Stimulated activated CD8-positive, alpha-beta memory T cell treated with anti-CD3 and anti-CD28 coated beads, Interleukin-15, amount 100 ng/mL, for 48 hours (primary cell): Measurements from ENCODE around the gene PIP4K2B.
"Not testable (repeated sequence)": the region's sequence is repeated elsewhere in the genome, so short reads cannot be mapped to it uniquely, and the experiment has no call there.

ENCODE experiments used
- DNase-seq, 2 donors: peaks; one replicate each; pipeline ENCODE4 v3.0.0-alpha.2; 2020; ENCODE audit warnings: low read depth in 2 of 2

The PIP4K2B gene

DNA sequence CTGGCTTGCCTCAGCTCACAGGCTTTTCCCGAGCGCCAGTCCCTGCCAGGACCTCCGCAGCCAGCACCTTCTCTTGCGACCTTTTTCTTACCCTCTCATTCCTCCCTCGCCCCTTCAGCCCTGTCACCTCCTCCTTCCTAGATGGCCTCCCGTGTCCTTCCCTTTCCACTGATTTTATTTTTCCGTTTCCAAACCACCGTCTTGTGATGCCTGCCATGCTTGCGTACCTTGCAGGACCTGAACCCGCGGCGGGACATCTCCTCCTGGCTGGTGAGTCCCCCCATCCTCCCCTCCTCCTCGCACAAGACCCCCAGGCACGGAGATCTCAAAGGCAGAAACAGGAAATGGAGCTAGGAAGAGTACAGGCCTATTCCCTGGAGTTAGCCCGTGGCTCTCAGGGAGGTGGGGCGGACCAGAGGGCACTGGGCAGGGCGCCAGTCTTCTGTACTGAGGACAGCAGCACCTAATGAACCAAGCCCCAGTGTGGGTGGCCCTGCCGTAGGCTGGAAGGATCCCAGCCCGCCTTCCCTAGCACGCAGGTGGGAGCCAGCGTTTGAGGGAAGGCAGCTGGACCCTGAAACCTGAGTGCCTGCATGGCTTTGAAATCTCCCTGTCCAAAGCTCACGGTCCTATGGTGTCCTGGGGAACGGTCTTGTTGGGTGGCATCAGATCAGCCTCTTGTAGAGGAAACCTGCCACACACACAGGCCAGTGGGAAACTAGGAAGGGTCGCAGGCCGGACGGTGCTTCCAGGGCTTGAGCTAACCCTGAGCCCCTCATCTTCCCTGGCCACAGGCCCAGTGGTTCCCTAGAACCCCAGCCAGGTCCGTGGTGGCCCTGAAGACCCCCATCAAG, 68.6 kb downstream of the PIP4K2B start:
- DNase-seq, result no peak

DNA sequence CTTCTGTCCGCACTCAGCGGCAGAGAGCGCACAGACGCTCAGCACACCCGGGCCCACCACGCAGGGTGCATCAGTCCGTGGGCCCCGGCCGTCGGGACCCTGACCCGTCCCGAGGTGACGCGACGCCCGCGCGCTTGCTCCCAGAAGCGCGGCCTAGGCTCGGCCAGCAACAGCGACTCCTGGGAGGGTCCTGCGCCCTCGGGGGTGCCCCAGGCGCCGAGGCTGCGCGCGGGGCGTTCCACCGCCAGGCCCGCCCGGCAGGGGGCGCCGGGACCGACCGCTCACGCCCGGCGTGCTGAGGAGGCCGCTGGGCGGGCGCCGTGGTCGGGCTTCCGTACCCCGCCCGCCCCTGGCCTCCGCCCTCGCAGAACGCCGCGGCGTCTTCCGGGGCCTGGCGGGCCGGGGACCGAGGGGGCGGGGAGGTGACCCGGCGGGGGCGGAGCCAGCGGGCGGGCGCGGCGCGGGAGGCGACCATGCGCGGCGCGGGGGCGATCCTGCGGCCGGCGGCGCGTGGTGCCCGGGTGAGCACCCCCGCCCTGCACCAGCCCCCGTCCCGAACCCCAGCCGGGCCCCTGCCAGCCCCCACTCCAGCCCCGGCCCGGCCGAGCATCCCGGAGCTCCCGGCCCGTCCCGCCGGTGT, 69.3 kb downstream of the PIP4K2B start, which contains the start of gene CISD3:
CISD3 (plus strand) TSS at position 456 of the 640 bp plus-strand sequence; CDS start at position 474, 18 bp downstream.
- DNase-seq, result peak; percentile 84 to 85

DNA sequence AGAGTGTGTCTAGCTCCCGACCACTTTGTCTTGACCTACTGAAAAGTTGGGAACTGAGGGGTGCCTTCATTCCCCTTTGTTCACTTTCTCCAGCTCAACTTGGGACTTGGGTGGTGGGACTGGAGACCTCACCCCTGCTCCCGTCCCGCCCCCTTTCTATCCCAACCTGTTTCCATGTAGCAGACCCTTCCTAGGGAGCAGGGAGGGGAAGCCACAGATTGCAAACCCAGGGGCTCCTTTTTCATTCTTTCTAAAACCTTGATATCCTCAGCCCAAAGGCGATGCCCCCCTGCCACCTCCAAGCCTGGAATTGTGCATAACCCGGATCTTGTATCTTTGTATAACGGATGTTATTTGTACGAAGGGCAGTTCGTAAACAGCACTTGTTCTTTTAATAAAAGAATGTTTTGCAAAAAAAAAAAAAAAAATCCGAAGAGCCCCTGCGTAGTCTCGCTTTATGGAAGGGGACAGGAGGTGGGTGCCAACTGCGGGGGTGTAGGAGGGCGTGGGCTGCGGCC, 69.9 kb downstream of the PIP4K2B start:
- DNase-seq, result no peak

DNA sequence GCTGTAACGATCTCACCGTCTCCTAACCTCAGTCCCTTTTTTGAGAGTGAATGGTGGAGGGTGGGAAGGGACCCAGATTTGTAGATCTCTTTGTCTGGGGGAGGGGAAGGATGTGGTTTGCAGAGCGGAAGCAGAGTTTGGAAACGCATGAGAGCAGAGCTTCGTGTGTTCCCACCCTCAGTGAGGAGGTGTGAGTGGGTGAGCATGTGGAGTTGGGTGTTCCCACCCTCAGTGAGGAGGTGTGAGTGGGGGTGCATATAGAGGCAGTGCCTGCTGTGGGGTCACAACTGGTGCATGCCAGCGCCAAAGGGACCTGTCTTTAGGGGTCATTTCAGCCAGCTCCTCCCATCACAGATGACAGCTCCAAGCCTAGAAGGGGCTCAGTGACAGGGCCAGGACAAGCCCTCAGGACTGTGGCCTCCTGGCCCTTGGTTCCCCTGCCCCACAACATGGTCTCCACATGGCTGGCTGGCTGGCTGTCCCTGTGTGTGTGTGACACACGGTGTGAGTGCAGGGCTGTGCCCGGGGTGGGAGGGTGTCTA, 71.0 kb downstream of the PIP4K2B start:
- peak; percentile 47 to 55 for DNase-seq

DNA sequence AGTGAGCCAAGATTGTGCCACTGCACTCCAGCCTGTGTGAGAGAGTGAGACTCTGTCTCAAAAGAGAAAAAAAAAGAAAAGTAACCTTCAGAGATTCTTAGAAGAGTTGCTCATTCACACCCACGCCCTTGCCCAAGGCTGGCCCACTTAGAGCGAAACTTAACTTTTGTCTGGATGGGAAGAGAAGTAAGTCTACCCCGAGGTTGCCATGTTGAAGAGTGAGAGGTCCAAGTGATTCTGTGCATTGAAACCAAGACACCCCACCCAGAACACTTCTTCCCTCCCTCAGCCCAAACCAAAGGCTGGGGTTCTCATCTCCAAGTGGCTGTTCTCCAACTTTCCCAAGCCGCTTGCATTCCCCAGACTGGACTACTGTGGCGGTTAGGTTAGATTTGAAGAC, 71.6 kb downstream of the PIP4K2B start:
- DNase-seq, result peak; percentile 79

DNA sequence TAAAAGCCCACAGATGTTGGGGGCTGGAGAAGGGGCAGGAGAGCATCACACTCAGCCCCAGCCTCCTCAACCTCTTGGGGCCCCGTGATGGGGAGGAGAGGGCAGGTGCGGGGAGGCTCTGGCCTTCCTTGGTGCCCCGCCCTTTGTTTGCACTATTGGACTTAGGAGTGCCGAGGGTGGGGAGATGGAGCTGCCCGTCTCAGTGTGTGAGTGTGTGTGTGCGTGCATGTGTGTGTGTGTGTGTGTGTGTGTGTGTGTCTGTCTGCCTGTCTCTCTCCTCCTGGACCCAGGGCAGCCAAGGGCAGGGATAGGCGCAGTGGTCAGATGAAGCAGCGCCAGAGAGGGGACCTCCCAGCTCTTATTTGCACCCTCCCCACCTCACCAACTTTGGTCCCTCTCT, 73.2 kb downstream of the PIP4K2B start:
- DNase-seq, result not testable (repeated sequence)

DNA sequence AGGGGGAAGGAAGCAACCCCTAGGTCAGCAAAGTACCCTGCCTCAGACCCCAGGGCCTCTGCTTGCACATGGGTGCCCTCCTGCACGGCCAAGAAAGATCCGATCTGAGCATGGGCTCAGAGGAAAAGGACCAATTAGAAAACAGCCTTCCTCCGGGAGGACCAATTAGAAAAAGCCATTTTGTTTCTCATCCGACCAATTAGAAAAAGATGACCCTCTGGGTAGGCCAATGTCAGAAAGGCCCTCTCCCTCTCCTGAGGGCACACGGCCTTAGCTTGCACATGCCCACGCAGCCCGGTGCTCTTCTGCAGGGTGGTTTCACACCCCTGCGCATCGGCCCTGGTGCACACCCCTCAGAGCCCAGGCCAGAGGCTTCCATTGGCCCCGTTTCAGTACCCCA, 74.3 kb downstream of the PIP4K2B start:
- no peak for DNase-seq

DNA sequence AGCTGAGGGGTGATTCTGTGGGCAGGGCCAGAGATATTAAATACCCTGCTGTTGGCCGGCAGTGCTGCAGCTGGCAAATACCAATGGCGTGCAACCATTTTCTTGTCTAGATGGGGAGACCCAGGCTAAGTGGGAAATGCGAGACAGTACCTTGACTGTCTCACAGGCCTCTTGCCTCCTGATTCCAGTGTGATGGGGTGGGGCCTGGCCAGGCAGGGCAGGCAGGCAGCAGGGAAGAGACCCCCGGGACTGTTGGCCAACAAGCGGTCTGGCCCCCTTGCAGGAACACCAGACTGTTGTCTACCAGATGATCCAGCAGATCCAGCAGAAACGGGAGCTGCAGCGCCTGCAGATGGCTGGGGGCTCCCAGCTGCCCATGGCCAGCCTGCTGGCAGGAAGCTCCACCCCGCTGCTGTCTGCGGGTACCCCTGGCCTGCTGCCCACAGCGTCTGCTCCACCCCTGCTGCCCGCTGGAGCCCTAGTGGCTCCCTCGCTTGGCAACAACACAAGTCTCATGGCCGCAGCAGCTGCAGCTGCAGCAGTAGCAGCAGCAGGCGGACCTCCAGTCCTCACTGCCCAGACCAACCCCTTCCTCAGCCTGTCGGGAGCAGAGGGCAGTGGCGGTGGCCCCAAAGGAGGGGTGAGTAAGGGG, 74.9 kb downstream of the PIP4K2B start:
- no peak for DNase-seq

DNA sequence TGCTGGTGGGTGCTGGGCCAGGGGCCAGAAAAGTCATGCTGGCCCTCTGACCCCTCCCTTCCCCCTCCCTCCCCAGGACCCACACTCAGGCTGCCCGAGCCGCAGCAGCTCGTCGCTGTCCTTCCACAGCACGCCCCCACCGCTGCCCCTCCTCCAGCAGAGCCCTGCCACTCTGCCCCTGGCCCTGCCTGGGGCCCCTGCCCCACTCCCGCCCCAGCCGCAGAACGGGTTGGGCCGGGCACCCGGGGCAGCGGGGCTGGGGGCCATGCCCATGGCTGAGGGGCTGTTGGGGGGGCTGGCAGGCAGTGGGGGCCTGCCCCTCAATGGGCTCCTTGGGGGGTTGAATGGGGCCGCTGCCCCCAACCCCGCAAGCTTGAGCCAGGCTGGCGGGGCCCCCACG, 77.6 kb downstream of the PIP4K2B start:
- DNase-seq, result no peak

DNA sequence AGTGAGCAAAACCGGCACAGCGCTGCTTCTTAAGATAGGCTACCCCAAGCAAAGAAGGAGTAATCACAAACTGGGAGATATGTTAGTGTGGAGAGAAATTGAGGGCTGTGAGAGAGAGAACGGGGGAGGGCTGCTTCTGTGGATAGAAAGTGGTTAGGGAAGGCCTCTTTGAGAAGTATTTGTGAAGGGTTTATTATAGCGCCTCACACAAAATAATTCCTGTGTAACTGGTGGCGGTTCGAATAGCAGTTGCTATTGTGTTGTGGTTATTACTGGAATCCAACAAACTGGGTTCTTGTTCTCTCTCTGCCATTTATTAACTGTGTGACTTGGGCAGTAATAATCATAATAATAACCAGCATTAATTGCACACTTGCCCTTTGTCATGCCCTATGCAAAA, 78.4 kb downstream of the PIP4K2B start:
- DNase-seq, result no peak

DNA sequence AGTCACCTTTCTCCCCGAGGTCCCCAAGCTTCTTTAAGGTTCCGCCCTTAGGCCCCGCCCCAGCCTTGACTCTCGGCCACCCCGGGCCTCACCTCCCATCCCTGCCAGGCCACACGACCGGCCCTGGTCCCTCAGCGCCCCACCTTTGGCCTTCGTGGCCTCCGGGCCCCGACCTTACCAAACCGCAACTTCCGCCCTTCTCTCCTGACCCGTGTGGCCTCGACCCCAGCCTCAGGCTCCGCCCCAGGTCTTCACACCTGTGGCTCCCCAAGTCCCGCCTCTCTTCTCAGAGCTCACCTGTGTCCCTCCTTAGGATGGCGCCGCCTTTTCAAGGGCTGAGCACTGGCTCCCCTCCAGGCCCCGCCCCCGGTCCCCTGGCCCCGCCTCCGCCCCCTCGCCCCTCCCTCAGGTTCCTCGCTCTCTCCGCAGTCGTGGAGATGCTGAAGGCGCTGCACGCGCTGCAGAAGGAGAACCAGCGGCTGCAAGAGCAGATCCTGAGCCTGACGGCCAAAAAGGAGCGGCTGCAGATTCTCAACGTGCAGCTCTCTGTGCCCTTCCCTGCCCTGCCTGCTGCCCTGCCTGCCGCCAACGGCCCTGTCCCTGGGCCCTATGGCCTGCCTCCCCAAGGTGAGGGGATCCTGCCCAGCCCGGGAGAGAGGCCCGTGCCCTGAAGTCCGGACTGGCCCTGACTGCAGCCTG, 79.3 kb downstream of the PIP4K2B start:
- no peak for DNase-seq

DNA sequence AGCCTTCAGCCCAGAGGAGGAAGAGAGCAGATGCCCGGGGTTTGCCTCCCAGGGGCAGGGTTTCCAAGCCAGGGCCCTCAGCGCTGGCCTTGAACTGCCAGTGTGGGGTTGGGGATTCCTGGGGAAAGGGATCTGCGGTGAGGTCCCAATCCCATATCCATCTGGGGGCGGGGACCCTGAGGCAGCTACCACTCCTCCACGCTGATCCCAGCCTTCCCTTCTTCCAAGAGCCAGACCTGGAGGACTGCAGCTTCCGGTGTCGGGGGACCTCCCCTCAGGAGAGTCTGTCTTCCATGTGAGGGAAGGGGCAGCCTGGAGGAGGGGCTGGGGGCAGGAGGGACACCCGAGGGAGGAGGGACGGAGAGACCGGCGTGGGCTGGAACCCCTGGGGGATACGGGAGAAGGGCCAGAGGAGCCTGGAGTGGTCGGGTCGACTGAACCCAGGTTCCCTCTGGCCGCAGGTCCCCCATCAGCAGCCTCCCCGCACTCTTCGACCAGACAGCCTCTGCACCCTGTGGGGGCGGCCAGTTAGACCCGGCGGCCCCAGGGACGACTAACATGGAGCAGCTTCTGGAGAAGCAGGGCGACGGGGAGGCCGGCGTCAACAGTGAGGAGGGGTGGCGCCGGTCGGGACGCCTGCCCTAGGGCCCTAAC, 79.9 kb downstream of the PIP4K2B start:
- no peak for DNase-seq

DNA sequence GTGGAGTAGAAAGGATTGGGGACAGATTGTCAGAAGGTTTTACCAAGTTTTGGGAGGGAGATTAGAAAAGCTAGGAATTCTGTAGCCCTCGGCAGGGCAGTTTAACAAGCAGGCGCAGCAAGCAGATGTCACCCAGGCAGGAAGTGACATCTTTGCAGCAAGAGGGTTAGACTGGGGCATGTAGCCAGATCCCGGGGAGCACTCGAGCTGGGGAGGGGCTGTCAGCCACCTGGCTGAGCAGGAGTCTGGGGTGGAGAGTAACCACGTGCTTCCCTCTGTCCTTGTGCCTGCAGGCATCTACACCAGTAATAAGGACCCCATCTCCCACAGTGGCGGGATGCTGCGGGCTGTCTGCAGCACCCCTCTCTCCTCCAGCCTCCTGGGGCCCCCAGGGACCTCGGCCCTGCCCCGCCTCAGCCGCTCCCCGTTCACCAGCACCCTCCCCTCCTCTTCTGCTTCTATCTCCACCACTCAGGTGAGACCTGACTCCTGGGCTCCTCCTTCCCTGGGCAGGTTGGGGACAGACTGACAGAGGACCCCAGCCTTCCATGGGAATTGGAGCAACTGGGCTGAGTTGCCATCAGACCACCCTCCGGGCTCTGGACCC, 82.1 kb downstream of the PIP4K2B start:
- no peak for DNase-seq

DNA sequence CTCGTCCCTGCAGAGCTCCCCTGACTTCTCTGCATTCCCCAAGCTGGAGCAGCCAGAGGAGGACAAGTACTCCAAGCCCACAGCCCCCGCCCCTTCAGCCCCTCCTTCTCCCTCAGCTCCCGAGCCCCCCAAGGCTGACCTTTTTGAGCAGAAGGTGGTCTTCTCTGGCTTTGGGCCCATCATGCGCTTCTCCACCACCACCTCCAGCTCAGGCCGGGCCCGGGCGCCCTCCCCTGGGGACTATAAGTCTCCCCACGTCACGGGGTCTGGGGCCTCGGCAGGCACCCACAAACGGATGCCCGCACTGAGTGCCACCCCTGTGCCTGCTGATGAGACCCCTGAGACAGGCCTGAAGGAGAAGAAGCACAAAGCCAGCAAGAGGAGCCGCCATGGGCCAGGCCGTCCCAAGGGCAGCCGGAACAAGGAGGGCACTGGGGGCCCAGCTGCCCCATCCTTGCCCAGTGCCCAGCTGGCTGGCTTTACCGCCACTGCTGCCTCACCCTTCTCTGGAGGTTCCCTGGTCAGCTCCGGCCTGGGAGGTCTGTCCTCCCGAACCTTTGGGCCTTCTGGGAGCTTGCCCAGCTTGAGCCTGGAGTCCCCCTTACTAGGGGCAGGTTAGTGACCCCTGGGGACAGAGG, 82.9 kb downstream of the PIP4K2B start:
- DNase-seq, result no peak
